T-helper 9 cell (primary cell): ENCODE data around the gene SAFB2.

ENCODE experiments used
- DNase-seq: peaks from one replicate; pipeline ENCODE4 v3.0.0-alpha.2; 2020

Gene SAFB2

GRCh38 chr19:5537870-5538269 is 84.7 kb downstream of the SAFB2 start:
- DNase-seq = no peak
